NB4 (cell line): ENCODE measurements around the gene VLDLR.

ENCODE experiments used
- MAX ChIP-seq: IDR thresholded peaks from 2 replicates; pipeline ENCODE4 v1.6.1; 2011; ENCODE audit warnings: low read depth, low read length
- MYC ChIP-seq: IDR thresholded peaks from 2 replicates; pipeline ENCODE4 v1.6.1; 2011; ENCODE audit warnings: low read depth, low read length
- POLR2A ChIP-seq: IDR thresholded peaks from 2 replicates; pipeline ENCODE4 v1.6.1; 2011; ENCODE audit warnings: mild to moderate bottlenecking; ENCODE audit not compliant: insufficient read length; ENCODE audit errors: extremely low read depth
- TF ChIP-seq, protein P1 (sequence below): IDR thresholded peaks from one replicate; pipeline ENCODE4 v1.5.1; 2012; ENCODE audit warnings: low read depth, low read length

- TF ChIP-seq, protein P1, sequence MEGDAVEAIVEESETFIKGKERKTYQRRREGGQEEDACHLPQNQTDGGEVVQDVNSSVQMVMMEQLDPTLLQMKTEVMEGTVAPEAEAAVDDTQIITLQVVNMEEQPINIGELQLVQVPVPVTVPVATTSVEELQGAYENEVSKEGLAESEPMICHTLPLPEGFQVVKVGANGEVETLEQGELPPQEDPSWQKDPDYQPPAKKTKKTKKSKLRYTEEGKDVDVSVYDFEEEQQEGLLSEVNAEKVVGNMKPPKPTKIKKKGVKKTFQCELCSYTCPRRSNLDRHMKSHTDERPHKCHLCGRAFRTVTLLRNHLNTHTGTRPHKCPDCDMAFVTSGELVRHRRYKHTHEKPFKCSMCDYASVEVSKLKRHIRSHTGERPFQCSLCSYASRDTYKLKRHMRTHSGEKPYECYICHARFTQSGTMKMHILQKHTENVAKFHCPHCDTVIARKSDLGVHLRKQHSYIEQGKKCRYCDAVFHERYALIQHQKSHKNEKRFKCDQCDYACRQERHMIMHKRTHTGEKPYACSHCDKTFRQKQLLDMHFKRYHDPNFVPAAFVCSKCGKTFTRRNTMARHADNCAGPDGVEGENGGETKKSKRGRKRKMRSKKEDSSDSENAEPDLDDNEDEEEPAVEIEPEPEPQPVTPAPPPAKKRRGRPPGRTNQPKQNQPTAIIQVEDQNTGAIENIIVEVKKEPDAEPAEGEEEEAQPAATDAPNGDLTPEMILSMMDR: no peak
- no peak for TF ChIP-seq MAX
- no peak for TF ChIP-seq POLR2A
- TF ChIP-seq MYC: no peak
Observed at GRCh38 chr9:2610985-2611384, 10.6 kb upstream of the VLDLR start.
